ENCODE data around the gene GATD1.

DNA sequence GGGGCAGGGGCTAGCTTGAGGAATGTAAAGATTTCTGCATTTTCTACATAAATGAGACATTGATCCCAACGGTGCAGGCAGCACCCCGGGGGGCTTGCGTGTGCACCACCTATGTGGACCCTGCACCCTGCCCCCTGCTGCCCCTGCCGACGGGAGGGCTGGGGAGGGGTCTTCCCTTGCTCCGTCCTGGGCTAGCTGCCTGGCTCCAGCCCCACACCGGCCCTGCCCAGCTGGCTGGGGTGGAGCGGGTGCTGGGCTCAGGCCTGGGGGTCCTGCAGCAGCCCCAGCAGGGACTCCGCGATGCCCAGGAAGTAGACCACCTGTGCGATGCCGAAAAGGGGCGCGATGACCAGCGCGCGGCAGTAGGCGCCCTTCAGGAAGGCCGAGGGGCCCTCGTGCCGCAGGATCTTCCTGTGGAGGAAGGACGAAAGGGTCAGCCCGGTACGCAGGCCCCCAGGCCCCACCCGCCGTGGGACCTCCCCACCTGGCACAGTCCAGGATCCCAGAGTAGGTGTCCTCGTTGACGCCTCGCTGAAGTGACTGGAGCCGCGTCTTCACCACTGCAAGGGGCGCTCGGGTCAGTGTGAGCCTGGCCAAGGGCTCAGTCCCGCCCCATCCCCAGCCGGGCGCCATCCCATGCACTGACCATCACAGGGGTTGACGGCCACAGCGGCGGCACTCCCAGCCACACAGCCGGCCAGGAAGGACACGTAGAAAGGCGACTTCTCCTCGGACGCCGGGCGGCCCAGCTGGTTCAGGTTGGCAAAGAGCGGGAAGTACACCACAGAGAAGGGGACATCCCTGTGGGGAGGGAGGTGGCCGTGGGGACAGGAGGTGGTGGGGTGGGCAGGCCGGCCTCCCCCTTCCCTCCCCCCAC lies 14.6 kb upstream of the GATD1 start:
- TF ChIP-seq POLR2AphosphoS5 (IDR thresholded peaks at IDR 0.05; ENCODE audit: borderline replicate concordance, low read depth, low read length) (no peak), EZH2 (IDR thresholded peaks at IDR 0.05) (no peak)
